NCI-H2227 (cell line): ENCODE measurements around the gene BPTF.
"Not testable (repeated sequence)": the region's sequence is repeated elsewhere in the genome, so short reads cannot be mapped to it uniquely, and the experiment has no call there.

Source experiments
- DNase-seq: peaks from one replicate; lab custom pipeline; 2025; ENCODE audit not compliant: unreplicated experiment; lab: John Stamatoyannopoulos, UW

Gene BPTF

GRCh38 chr17:67960276-67960675 lies 135.0 kb downstream of the BPTF start:
- not testable (repeated sequence) for DNase-seq

- not testable (repeated sequence) for DNase-seq
Measured at GRCh38 chr17:67962156-67962555, 136.9 kb downstream of the BPTF start.

DNA sequence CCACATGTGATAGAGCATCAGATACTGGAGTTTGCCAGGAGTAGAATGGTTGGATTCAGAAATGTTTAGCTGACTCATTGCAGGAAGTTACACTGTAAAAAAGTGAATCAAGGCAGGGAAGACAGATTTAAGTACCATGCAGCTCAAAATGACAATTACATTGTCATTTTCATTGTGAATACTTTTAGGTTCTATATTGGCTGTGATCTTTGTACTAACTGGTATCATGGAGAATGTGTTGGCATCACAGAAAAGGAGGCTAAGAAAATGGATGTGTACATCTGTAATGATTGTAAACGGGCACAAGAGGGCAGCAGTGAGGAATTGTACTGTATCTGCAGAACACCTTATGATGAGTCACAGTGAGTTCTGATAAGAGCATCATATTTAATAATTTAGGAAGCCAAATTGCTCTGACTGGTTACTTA lies 137.9 kb downstream of the BPTF start:
- peak; percentile 74 for DNase-seq

DNA sequence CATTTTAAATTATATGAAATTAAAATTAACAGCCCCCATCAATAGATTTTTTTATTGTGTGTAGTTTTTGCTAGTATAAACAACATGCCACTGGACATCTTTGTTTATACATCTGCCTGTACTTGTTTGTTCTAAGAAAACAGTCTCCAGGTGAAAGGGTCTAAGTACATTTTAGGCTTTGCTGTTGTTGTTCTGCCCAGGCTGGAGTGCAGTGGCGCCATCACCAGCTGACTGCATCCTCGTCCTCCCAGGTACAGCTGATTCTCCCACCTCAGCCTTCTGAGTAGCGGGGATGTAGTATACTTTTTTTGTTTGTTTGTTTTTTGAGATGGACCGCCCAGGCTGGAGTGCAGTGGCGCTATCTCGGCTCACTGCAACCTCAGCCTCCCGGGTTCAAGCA lies 145.5 kb downstream of the BPTF start:
- DNase-seq, result no peak

- no peak for DNase-seq
Measured at GRCh38 chr17:67974185-67974584, 148.9 kb downstream of the BPTF start.

DNA sequence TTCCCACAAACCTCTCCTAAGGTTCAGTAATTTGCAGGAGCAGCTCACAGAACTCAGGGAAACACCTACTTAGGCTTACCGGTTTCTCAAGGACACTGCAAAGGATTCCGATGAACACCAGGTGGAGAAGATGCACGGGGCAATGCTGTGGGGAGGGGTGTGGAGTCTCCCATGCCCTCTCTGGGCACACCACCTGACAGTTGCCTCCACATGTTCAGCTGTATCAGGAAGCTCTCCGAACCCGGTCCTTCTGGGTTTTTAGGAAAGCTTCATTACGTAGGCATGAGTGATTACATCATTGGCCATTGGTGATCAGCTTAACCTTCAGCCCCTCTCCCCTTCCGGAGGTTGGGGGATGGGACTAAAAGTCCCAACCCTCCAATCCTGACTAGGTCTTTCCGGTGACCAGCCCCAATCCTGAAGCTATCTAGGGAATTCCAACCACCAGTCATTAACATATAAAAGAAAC lies 149.3 kb downstream of the BPTF start:
- no peak for DNase-seq

DNA sequence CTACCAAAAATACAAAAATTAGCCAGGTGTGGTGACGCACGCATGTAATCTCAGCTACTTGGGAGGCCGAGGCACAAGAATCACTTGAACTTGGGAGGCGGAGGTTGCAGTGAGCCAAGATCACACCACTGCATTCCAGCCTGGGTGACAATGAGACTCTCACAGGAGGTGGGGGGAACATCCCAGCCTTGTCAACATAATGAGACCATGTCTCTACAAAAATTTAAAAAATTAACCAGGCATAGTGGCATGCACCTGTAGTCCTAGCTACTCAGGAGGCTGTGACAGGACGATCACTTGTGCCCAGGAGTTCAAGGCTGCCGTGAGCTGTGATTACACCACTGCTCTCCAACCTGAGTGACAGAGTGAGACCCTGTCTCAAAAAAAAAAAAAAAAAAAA lies 151.0 kb downstream of the BPTF start:
- not testable (repeated sequence) for DNase-seq

DNA sequence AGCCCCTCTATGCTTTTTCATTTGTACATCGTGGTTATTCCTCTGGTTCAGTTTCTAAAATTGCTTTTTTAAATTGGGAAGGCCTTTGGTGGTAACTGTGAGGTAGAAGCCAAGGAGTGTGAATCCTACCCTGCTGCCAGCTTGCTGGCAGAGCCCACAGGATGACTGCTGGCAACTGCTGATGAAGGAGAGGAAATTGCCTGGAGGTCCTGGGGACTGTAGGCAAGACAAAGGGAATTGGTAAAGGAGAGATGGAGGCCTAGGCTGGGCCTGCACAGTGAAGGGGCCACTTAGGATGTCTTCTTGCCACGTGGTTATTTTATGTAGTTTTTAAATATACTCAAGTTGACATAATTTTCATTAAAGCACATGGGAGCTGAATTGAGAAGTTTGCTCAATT lies 155.2 kb downstream of the BPTF start:
- no peak for DNase-seq

DNA sequence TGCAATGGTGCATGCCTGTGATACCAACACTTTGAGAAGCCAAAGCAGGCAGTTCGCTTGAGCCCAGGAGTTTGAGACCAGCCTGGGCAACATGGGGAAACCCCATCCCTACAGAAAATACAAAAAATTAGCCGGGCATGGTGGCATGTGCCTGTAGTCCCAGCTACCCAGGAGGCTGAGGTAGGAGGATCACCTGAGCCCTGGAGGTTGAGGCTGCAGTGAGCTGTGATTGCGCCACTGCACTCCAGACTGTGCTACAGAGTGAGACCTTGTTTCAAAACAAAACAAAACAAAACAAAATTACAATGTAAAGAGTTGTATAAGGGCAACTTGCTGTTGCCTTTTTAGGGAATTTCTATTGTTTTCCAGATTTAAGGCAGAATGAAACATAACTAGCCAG lies 155.6 kb downstream of the BPTF start:
- DNase-seq, result not testable (repeated sequence)

DNA sequence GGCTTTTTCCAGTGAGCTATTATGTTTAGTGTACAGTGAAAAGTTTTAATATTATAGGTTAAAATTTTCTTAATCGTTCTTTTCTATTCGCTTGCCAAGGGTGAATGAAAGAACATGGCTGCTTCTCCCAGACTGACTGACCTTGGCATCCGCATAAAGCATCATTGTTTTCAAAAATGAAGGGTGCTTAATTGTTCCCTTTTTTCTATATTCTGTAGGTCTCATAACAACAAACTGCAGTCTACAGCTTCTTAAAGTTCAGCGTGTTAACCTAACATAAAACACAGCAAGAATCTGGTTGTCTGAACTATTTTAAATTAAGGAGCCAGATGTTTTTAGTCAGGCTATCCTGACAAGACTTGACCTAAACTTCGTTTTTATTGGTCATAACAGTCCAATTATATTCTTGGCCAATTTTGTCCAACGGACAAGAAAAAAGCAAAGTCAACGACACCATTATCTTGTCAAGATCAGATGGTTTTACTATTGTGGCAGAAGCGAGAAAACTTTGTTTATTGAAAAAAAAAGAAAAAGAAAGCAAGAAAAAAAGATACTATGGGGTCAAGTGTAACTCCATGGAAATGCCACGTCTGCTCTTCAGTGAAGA lies 156.8 kb downstream of the BPTF start:
- DNase-seq, result no peak

GRCh38 chr17:67982686-67983382 lies 157.5 kb downstream of the BPTF start:
- no peak for DNase-seq

- no peak for DNase-seq
Measured at GRCh38 chr17:67983383-67983688, 158.0 kb downstream of the BPTF start.

- no peak for DNase-seq
Measured at GRCh38 chr17:67990909-67991308, 165.6 kb downstream of the BPTF start.

DNA sequence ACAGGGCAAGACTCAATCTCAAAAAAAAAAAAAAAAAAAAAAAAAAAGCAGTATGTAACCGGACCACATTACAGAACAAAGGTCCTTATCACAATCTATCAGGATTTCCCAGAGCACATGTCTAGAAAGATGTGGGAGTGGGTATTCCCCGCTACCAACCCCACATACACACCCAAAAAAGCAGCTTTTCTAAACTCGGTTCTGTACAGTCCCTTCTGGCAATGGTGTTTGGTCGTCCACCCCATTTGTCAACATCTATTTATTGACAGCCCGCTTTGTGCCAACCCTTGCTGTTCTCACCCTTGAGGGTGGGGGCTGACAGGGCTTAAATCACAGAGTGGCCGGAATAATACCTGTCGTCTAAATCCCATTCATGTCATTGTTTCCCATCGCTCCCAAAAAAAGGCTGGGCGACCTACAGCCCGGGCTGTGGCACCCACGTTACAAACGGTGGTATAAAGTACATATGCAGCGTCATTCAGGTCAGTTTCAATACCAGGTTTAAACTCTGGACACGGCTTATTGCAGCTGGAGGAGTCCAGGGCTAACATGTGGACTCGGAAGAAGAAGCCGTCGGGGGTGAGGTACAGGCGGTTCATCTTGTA lies 167.3 kb downstream of the BPTF start:
- no peak for DNase-seq

- DNase-seq, result peak; percentile 92
Measured at GRCh38 chr17:67993153-67993997, 168.1 kb downstream of the BPTF start.

GRCh38 chr17:67993998-67994361 lies 168.7 kb downstream of the BPTF start:
- DNase-seq, result no peak

GRCh38 chr17:67994817-67995569 lies 169.7 kb downstream of the BPTF start:
- no peak for DNase-seq

- no peak for DNase-seq
Measured at GRCh38 chr17:67995570-67996263, 170.4 kb downstream of the BPTF start.

DNA sequence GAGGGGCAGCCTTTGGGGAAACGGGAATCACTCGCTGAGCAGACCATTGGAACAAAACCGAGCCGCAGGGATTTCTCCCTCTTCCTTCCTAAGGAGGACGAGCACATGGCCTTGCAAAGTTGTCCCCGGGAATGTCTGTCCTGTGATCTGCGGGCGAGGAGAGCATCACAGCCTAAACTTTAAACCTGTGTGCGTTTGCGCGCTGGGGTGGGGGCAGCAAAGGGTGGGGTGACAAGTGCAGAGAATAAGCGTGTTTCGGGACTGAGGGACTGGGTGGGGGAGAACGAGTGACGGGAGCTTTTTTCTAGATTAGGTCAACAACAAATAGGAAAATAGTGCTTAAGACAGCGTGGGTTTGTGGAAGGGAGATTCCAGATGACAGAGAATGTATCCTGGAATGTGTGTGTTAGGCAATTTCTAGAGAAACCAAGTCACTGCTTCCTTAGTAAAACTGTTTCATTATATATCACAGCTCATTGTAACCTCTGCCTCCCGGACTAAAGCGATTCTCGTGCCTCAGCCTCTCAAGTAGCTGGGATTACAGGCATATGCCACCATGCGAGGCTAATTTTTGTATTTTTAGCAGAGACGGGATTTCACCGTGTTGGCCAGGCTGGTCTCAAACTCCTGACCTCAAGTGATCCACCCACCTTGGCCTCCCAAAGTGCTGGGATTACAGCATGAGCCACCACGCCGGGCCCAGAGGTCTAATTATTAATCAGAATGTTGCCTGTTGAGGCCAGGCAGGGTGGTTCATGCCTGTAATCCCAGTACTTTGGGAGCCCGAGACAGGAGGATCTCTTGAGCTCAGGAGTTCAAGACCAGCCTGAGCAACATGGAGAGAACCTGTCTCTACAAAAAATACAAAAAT lies 171.2 kb downstream of the BPTF start, which contains the start of gene C17orf58:
TSS of gene C17orf58 (minus strand) at position 169 of the 871 bp plus-strand sequence. CDS start 271 bp downstream, outside the sequence.
- not testable (repeated sequence) for DNase-seq
